Stimulated activated CD4-positive, alpha-beta T cell treated with anti-CD3 and anti-CD28 coated beads, Interleukin-15, amount 100 ng/mL, for 48 hours (primary cell): ENCODE measurements around the gene TBKBP1.

ENCODE experiments used
- DNase-seq, 2 donors: peaks; one replicate each; pipeline ENCODE4 v3.0.0-alpha.2; 2020; ENCODE audit warnings: low read depth in 2 of 2

TBKBP1 gene

GRCh38 chr17:47698749-47699535 is 5.0 kb downstream of the TBKBP1 start:
- peak; percentile 68 to 74 for DNase-seq

GRCh38 chr17:47699536-47699840 is 5.5 kb downstream of the TBKBP1 start:
- no peak for DNase-seq

- DNase-seq, result no peak
These were observed 6.8 kb downstream of the TBKBP1 start for GRCh38 chr17:47700471-47701449.

GRCh38 chr17:47701608-47702007 is 7.6 kb downstream of the TBKBP1 start:
- DNase-seq, result no peak

- DNase-seq, result no peak
These were observed 8.5 kb downstream of the TBKBP1 start for GRCh38 chr17:47702391-47702995.

GRCh38 chr17:47703191-47703591 is 9.2 kb downstream of the TBKBP1 start:
- no peak for DNase-seq

GRCh38 chr17:47703671-47704070 is 9.7 kb downstream of the TBKBP1 start:
- DNase-seq, result no peak

- no peak for DNase-seq
These were observed 10.2 kb downstream of the TBKBP1 start for GRCh38 chr17:47704116-47704515.

- DNase-seq, result no peak
These were observed 10.8 kb downstream of the TBKBP1 start for GRCh38 chr17:47704736-47705135.

GRCh38 chr17:47705536-47706530 is 11.9 kb downstream of the TBKBP1 start:
- no peak for DNase-seq

GRCh38 chr17:47707056-47707804 is 13.3 kb downstream of the TBKBP1 start:
- no peak for DNase-seq

GRCh38 chr17:47707884-47708283 is 13.9 kb downstream of the TBKBP1 start:
- DNase-seq, result no peak

GRCh38 chr17:47708312-47708863 is 14.4 kb downstream of the TBKBP1 start:
- DNase-seq, result no peak

- no peak for DNase-seq
These were observed 15.0 kb downstream of the TBKBP1 start for GRCh38 chr17:47708864-47709541.

GRCh38 chr17:47709594-47709993 is 15.6 kb downstream of the TBKBP1 start:
- no peak for DNase-seq

GRCh38 chr17:47711366-47712099 is 17.6 kb downstream of the TBKBP1 start:
- no peak for DNase-seq

GRCh38 chr17:47712330-47713023 is 18.5 kb downstream of the TBKBP1 start:
- no peak for DNase-seq

GRCh38 chr17:47713980-47714700 is 20.2 kb downstream of the TBKBP1 start:
- DNase-seq, result no peak
